Peyer's patch (tissue), 4 donors: Measurements from ENCODE around the gene PLA2G2C.

Experiments used
- CTCF ChIP-seq, 6 experiments: fragments of 450-650 bp in 4 of 6; fragments of 200-600 bp in 2 of 6; sonication (generic) in 1 of 6; IDR thresholded peaks; one replicate each; pipeline ENCODE4 v1.5.1; 2017 to 2019; ENCODE audit warnings: antibody characterized with exemption in 6 of 6, mild to moderate bottlenecking in 3 of 6, moderate library complexity in 1 of 6
- POLR2A ChIP-seq, 2 donors: fragments of 450-650 bp; IDR thresholded peaks; one replicate each; pipeline ENCODE4 v1.5.1; 2017; ENCODE audit warnings: antibody characterized with exemption in 2 of 2, mild to moderate bottlenecking in 2 of 2, moderate library complexity in 2 of 2

GRCh38 chr1:20178634-20179370 lies 7.5 kb downstream of the PLA2G2C start:
- TF ChIP-seq POLR2A (IDR thresholded peaks at IDR 0.05) (no peak), CTCF (IDR thresholded peaks at IDR 0.05) (no peak)
